K562 (cell line): ENCODE data around the gene CD164. TPM values are rescaled to one million over a fixed set of nuclear protein-coding genes. Genes with fewer than 3 reads are reported as not detected.
A peak's percentile ranks its signal among the peaks of the same experiment; 100 is the strongest.

Experiments
- ATAC-seq: fragments of 200-7000 bp; cut with Tn5 transposase; 3 replicates; pipeline ENCODE4 v1.9.1; 2020; ENCODE audit warnings: moderate library complexity
- BruUV-seq: library from RNA; stranded (reverse); fragments of 400-500 nt; replicated peaks from 2 replicates; lab custom pipeline; 2021; lab: Mats Ljungman, UMichigan
- CTCF ChIA-PET: fragments of 300-600 bp; formaldehyde crosslinking; extraction: SDS; loops from one replicate; lab custom pipeline; 2021; ENCODE audit warnings: low intra/inter-chr PET ratio; lab: Yijun Ruan, JAX
- POLR2A ChIA-PET: fragments of 300-600, 350-650 bp; sonication (Branson Sonifier 250); formaldehyde crosslinking; extraction: SDS; loops from one replicate; lab custom pipeline; 2021; ENCODE audit warnings: antibody characterized with exemption, inconsistent platforms; lab: Yijun Ruan, JAX
- DNase-seq, 4 experiments: peaks; one replicate each; pipeline versions ENCODE4 v3.0.0 to v3.0.0-alpha.2; 2011 to 2018; ENCODE audit warnings: low spot score in 3 of 4, mixed read lengths in 3 of 4; ENCODE audit errors: extremely low read depth in 1 of 4
- FAIRE-seq: peaks from 2 replicates; lab custom pipeline; 2011; peaks lifted over from hg19 to GRCh38; lab: Jason Lieb, UNC
- H2AFZ ChIP-seq: 2 replicates; pipeline ENCODE4 v1.6.0; 2011; ENCODE audit warnings: low read depth, low read length, control low read depth, inconsistent platforms
- H3K27ac ChIP-seq: fragments of 200-600 bp; 3 replicates; pipeline ENCODE4 v1.8.0; 2011; ENCODE audit warnings: low read depth, mild to moderate bottlenecking, control low read depth, inconsistent platforms, low read length, moderate library complexity, mixed read lengths; ENCODE audit errors: extremely low read depth
- H3K27me3 ChIP-seq, 2 experiments: fragments of 300-600 bp in 1 of 2; 2 replicates in 1 of 2; 3 replicates in 1 of 2; pipeline versions ENCODE4 v1.6.0 to v1.8.0; 2011; ENCODE audit warnings: inconsistent platforms in 2 of 2, low read length in 2 of 2, mild to moderate bottlenecking in 1 of 2, mixed read lengths in 1 of 2, moderate library complexity in 1 of 2; ENCODE audit not compliant: control insufficient read depth in 2 of 2, insufficient read depth in 2 of 2
- H3K36me3 ChIP-seq: fragments of 300-600 bp; 3 replicates; pipeline ENCODE4 v1.8.0; 2011; ENCODE audit warnings: mild to moderate bottlenecking, low read length, inconsistent platforms; ENCODE audit not compliant: control insufficient read depth, insufficient read depth
- H3K4me1 ChIP-seq, 2 experiments: fragments of 200-600 bp in 1 of 2; replicated peaks in 1 of 2; 2 replicates in 1 of 2; 3 replicates in 1 of 2; pipeline versions ENCODE4 v1.5.1 to v1.8.0; 2011; ENCODE audit warnings: inconsistent platforms in 2 of 2, low read length in 2 of 2, mild to moderate bottlenecking in 1 of 2, mixed read lengths in 1 of 2, moderate library complexity in 1 of 2; ENCODE audit not compliant: control insufficient read depth in 2 of 2, insufficient read depth in 2 of 2
- H3K4me2 ChIP-seq: 2 replicates; pipeline ENCODE4 v1.6.1; 2011; ENCODE audit warnings: low read length, control low read depth, inconsistent platforms, mixed read lengths; ENCODE audit not compliant: insufficient read depth
- H3K4me3 ChIP-seq: fragments of 200-600 bp; sonication (generic), shearing (Covaris generic); 2 replicates; pipeline ENCODE4 v1.5.1; 2016; ENCODE audit warnings: control low read depth, inconsistent platforms
- H3K79me2 ChIP-seq: fragments of 200-600 bp; 3 replicates; pipeline ENCODE4 v1.8.0; 2011; ENCODE audit warnings: low read length, inconsistent platforms; ENCODE audit not compliant: control insufficient read depth, insufficient read depth
- H3K9ac ChIP-seq, 2 experiments: 2 replicates each; pipeline versions ENCODE4 v1.6.0 to v1.6.1; 2011; ENCODE audit warnings: low read depth in 2 of 2, low read length in 2 of 2, control low read depth in 1 of 2, inconsistent platforms in 1 of 2, mild to moderate bottlenecking in 1 of 2, mixed read lengths in 1 of 2; ENCODE audit not compliant: insufficient read depth in 1 of 2
- H3K9me1 ChIP-seq: one replicate; pipeline ENCODE4 v1.6.0; 2011; ENCODE audit warnings: inconsistent platforms, mild to moderate bottlenecking, low read length, moderate library complexity; ENCODE audit not compliant: control insufficient read depth, insufficient read depth
- H3K9me3 ChIP-seq: replicated peaks from 2 replicates; pipeline ENCODE4 v1.5.1; 2011; ENCODE audit warnings: low read depth, low read length, inconsistent platforms; ENCODE audit not compliant: control insufficient read depth, insufficient read depth
- H4K20me1 ChIP-seq: replicated peaks from 2 replicates; pipeline ENCODE4 v1.6.1; 2011; ENCODE audit warnings: low read length, inconsistent platforms, mixed read lengths; ENCODE audit not compliant: control insufficient read depth, insufficient read depth
- CBX3 ChIP-seq, 2 experiments: IDR thresholded peaks; 1 replicate in 1 of 2; 2 replicates in 1 of 2; pipeline ENCODE4 v1.6.1; 2012; ENCODE audit warnings: inconsistent platforms in 2 of 2, low read length in 2 of 2, borderline replicate concordance in 1 of 2, control low read depth in 1 of 2
- CBX5 ChIP-seq: IDR thresholded peaks from 2 replicates; pipeline ENCODE4 v1.6.1; 2014; ENCODE audit warnings: low read depth, borderline replicate concordance
- KLF16 ChIP-seq: IDR thresholded peaks from 2 replicates; pipeline ENCODE4 v1.6.1; 2016; ENCODE audit warnings: antibody characterized with exemption
- POU5F1 ChIP-seq: fragments of 150-350 bp; IDR thresholded peaks from 2 replicates; pipeline ENCODE4 v1.6.1; 2014; ENCODE audit warnings: borderline replicate concordance, low read length, low read depth, mild to moderate bottlenecking; ENCODE audit not compliant: partially characterized antibody
- TRIM28 ChIP-seq: fragments of 450-650 bp; IDR thresholded peaks from 2 replicates; pipeline ENCODE4 v1.6.1; 2017
- YBX1 ChIP-seq: fragments of 450-650 bp; IDR thresholded peaks from 2 replicates; pipeline ENCODE4 v1.7.1; 2016; ENCODE audit warnings: mild to moderate bottlenecking
- ZBTB8A ChIP-seq: fragments of 450-650 bp; IDR thresholded peaks from 2 replicates; pipeline ENCODE4 v1.6.1; 2018; ENCODE audit warnings: mild to moderate bottlenecking, moderate library complexity; ENCODE audit not compliant: partially characterized antibody
- ZNF431 ChIP-seq: sonication (generic); formaldehyde crosslinking; IDR thresholded peaks from 2 replicates; pipeline ENCODE4 v1.8.0; 2022; ENCODE audit warnings: mild to moderate bottlenecking, missing genetic modification reagents
- ZNF551 ChIP-seq: fragments of 250-450 bp; sonication (Bioruptor Pico); IDR thresholded peaks from 2 replicates; pipeline ENCODE4 v1.5.0; 2021; ENCODE audit warnings: mild to moderate bottlenecking, moderate library complexity
- ZNF699 ChIP-seq: fragments of 250-450 bp; sonication (Bioruptor Pico); IDR thresholded peaks from 2 replicates; pipeline ENCODE4 v1.8.0; 2021; ENCODE audit warnings: mild to moderate bottlenecking, moderate library complexity; ENCODE audit not compliant: insufficient replicate concordance
- ZNF707 ChIP-seq: fragments of 250-450 bp; sonication (Bioruptor Pico); conservative IDR thresholded peaks from 2 replicates; pipeline ENCODE4 v1.8.0; 2022; ENCODE audit warnings: inconsistent platforms, mild to moderate bottlenecking, moderate library complexity
- ZNF76 ChIP-seq: fragments of 250-450 bp; sonication (Bioruptor Pico); IDR thresholded peaks from 2 replicates; pipeline ENCODE4 v1.4.0; 2020; ENCODE audit warnings: mild to moderate bottlenecking, moderate library complexity, borderline replicate concordance
- WGBS: fragments of 100-300 bp; shearing (Covaris generic); methylation state at CpG from one replicate; pipeline ENCODE4 v1.1.6; 2016; ENCODE audit warnings: low coverage, mixed read lengths; ENCODE audit not compliant: insufficient coverage; ENCODE audit errors: missing lambda C conversion rate; 5-methylcytosine and 5-hydroxymethylcytosine counted together
- in situ Hi-C: fragments of 300-500 bp; cut with MboI; formaldehyde crosslinking; loops from 4 replicates; pipeline ENCODE4 v1.15.0; 2018; ENCODE audit warnings: inconsistent platforms, mixed read lengths
- intact Hi-C: fragments of 100-400 bp; cut with micrococcal nuclease; formaldehyde crosslinking; loops from 2 replicates; pipeline ENCODE4 v1.14.2; 2022
- polyA plus RNA-seq, 8 experiments: library from polyadenylated mRNA; depleted of rRNA in 4 of 8; stranded (reverse) in 5 of 8; unstranded in 3 of 8; fragments of >200 nt; fragmentation: Nextera tagmentation in 2 of 8; fragmentation: Illumina TruSeq in 1 of 8; extraction: Ambion mirVana in 2 of 8; extraction: Trizol in 1 of 8; gene quantifications; 2 replicates each; pipeline versions ENCODE4 v1.2.1 to v1.2.3, GENCODE V29; 2011 to 2014; ENCODE audit warnings: inconsistent platforms in 1 of 8, missing spikeins in 1 of 8
- total RNA-seq, 7 experiments: library from RNA; depleted of rRNA in 6 of 7; stranded (reverse); fragments of >200 nt in 6 of 7; fragmentation: Illumina TruSeq in 2 of 7; extraction: Trizol in 2 of 7; gene quantifications; 2 replicates each; pipeline versions ENCODE4 v1.2.1 to v1.2.3, GENCODE V29; 2011 to 2021; ENCODE audit warnings: low replicate concordance in 1 of 7
- TF ChIP-seq, protein P1 (sequence below): fragments of 450-650 bp; IDR thresholded peaks from 2 replicates; pipeline ENCODE4 v1.6.1; 2018; ENCODE audit not compliant: partially characterized antibody
- TF ChIP-seq, protein P2 (sequence below): fragments of 450-650 bp; IDR thresholded peaks from 2 replicates; pipeline ENCODE4 v1.6.1; 2017; ENCODE audit warnings: mild to moderate bottlenecking, moderate library complexity
- TF ChIP-seq, protein P3 (sequence below): fragments of 150-350 bp; conservative IDR thresholded peaks from 2 replicates; pipeline ENCODE4 v1.6.1; 2014; ENCODE audit warnings: low read length

CD164 gene
- total and polyA plus RNA-seq, 9 of the 15 experiments (the other 6 are each of a cell fraction or from before 2014, with no cell fraction given): 79.5 to 317 (median 165) TPM

GRCh38 chr6:109356237-109356636, 26.0 kb downstream of the CD164 start:
- peaks cover 57% of the 10 kb centered on the region; the same call in 2 of the 3 replicates for H3K36me3 ChIP-seq
- no peak overlapping the region for H2AFZ ChIP-seq
- TF ChIP-seq ZNF699 (CRISPR knock-in tag) (no peak), ZNF431 (CRISPR knock-in tag) (no peak), ZNF707 (CRISPR knock-in tag) (peak; percentile 99), CBX5 (peak; percentile 59; the same call in 1 of the 2 replicates), ZBTB8A (no peak), ZNF76 (no peak), POU5F1 (no peak), CBX3 (IDR thresholded peaks at IDR 0.05; ENCODE audit: borderline replicate concordance in 1 of 2, low read length in 2 of 2) (peak in 1 of 2 experiments; percentile 83; a peak in 2 of 3 replicates), KLF16 (no peak), TRIM28 (peak; percentile 72; the same call in 1 of the 2 replicates), ZNF551 (no peak), YBX1 (no peak)
- TF ChIP-seq, protein P1, sequence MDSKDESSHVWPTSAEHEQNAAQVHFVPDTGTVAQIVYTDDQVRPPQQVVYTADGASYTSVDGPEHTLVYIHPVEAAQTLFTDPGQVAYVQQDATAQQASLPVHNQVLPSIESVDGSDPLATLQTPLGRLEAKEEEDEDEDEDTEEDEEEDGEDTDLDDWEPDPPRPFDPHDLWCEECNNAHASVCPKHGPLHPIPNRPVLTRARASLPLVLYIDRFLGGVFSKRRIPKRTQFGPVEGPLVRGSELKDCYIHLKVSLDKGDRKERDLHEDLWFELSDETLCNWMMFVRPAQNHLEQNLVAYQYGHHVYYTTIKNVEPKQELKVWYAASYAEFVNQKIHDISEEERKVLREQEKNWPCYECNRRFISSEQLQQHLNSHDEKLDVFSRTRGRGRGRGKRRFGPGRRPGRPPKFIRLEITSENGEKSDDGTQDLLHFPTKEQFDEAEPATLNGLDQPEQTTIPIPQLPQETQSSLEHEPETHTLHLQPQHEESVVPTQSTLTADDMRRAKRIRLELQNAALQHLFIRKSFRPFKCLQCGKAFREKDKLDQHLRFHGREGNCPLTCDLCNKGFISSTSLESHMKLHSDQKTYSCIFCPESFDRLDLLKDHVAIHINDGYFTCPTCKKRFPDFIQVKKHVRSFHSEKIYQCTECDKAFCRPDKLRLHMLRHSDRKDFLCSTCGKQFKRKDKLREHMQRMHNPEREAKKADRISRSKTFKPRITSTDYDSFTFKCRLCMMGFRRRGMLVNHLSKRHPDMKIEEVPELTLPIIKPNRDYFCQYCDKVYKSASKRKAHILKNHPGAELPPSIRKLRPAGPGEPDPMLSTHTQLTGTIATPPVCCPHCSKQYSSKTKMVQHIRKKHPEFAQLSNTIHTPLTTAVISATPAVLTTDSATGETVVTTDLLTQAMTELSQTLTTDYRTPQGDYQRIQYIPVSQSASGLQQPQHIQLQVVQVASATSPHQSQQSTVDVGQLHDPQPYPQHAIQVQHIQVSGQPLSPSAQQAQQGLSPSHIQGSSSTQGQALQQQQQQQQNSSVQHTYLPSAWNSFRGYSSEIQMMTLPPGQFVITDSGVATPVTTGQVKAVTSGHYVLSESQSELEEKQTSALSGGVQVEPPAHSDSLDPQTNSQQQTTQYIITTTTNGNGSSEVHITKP: peak; percentile 47
- TF ChIP-seq, protein P2, sequence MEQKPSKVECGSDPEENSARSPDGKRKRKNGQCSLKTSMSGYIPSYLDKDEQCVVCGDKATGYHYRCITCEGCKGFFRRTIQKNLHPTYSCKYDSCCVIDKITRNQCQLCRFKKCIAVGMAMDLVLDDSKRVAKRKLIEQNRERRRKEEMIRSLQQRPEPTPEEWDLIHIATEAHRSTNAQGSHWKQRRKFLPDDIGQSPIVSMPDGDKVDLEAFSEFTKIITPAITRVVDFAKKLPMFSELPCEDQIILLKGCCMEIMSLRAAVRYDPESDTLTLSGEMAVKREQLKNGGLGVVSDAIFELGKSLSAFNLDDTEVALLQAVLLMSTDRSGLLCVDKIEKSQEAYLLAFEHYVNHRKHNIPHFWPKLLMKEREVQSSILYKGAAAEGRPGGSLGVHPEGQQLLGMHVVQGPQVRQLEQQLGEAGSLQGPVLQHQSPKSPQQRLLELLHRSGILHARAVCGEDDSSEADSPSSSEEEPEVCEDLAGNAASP: no peak
- TF ChIP-seq, protein P3, sequence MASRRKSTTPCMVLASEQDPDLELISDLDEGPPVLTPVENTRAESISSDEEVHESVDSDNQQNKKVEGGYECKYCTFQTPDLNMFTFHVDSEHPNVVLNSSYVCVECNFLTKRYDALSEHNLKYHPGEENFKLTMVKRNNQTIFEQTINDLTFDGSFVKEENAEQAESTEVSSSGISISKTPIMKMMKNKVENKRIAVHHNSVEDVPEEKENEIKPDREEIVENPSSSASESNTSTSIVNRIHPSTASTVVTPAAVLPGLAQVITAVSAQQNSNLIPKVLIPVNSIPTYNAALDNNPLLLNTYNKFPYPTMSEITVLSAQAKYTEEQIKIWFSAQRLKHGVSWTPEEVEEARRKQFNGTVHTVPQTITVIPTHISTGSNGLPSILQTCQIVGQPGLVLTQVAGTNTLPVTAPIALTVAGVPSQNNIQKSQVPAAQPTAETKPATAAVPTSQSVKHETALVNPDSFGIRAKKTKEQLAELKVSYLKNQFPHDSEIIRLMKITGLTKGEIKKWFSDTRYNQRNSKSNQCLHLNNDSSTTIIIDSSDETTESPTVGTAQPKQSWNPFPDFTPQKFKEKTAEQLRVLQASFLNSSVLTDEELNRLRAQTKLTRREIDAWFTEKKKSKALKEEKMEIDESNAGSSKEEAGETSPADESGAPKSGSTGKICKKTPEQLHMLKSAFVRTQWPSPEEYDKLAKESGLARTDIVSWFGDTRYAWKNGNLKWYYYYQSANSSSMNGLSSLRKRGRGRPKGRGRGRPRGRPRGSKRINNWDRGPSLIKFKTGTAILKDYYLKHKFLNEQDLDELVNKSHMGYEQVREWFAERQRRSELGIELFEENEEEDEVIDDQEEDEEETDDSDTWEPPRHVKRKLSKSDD: no peak
- peaks cover 0 to 9% of the 10 kb centered on the region in 2 experiments; a peak in 4 of 5 replicates for H3K4me1 ChIP-seq
- H3K4me2 ChIP-seq: no peak overlapping the region
- no TSS peak for BruUV-seq
- CTCF ChIA-PET: no interaction called here
- POLR2A ChIA-PET: interaction anchor here (0.6 kb wide), 1 partner anchor 265 kb away, joined by 3 read pairs; no protein-coding TSS in a partner anchor
- H3K4me3 ChIP-seq: no peak overlapping the region
- H3K27me3 ChIP-seq: no peaks in the 10 kb centered on the region
- FAIRE-seq (no peak), DNase-seq (no peak), ATAC-seq (no peak)
- WGBS: 100% methylated on average over 3 of the region's 3 CpGs
- in situ Hi-C loops: no loop called here
- H3K9ac ChIP-seq: no peak overlapping the region
- intact Hi-C loops: no loop called here
- no peaks in the 10 kb centered on the region for H4K20me1 ChIP-seq
- H3K9me3 ChIP-seq: peaks cover 13% of the 10 kb centered on the region
- H3K79me2 ChIP-seq: no peaks in the 10 kb centered on the region
- H3K9me1 ChIP-seq: no peaks in the 10 kb centered on the region
- no peak overlapping the region for H3K27ac ChIP-seq
